ENCODE data around the gene VAT1L.

VAT1L gene

DNA sequence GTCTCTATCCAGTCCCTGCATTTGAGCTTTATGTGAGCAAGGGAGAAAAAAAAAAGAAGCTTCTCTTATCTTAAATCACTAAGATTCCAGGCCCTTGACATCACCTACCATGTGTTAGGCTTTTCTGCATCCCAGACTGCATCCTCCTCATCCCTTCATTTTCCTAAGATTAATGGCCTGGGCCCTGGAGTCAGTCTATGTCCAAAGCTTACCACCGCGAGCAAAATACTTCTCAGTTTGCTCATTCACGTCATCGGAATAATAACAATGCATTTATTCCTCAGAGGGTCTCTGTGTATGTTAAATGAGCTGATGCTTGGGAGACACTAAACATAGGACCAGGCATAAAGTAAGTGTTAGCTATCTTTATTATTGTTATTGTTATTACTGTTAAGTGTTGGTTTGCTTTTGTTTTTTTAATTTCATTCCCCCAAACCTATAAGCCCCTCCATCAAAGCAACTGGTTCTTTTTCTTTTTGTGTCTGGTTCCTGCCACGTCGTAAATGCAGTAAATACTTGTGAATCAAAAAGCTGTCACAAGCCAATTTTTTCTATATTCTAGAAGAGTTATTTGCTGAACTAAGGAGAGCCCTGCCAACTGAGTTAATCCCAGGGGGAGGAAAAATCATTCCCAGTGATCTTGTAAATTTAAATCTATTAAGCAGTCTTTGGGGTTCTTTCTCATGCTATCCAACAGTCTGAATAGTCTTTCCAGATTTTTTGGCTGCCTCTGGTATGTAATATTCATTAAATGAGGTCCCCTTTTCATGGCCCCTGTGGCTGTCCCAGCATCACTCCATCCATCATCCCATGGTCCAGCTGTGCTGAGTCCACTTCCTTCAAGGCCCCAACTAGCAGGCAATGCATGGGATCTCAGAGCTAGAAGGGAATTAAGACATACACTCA lies 46.5 kb downstream of the VAT1L start:
- DNase-seq (ENCODE audit: low read depth): peak; percentile 79

DNA sequence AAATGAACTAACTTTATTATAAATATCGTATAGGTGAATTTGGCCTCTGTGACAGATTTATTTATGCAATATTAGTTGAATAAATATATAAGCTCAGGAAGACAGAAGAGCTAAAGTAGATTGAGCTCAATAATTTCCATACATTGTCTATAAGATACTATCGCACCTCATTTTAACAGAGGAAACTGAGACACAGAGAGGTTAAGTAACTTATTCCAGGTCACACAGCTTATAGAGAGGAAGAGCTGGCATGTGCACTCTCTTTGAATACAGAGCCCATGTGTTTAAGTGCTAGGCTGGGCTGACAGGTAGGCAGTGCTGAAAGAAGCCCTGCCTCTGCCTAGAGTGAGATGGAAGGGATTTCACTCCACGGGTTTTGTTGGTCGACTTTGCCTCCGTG lies 48.4 kb downstream of the VAT1L start:
- no peak for DNase-seq (ENCODE audit: low read depth)

DNA sequence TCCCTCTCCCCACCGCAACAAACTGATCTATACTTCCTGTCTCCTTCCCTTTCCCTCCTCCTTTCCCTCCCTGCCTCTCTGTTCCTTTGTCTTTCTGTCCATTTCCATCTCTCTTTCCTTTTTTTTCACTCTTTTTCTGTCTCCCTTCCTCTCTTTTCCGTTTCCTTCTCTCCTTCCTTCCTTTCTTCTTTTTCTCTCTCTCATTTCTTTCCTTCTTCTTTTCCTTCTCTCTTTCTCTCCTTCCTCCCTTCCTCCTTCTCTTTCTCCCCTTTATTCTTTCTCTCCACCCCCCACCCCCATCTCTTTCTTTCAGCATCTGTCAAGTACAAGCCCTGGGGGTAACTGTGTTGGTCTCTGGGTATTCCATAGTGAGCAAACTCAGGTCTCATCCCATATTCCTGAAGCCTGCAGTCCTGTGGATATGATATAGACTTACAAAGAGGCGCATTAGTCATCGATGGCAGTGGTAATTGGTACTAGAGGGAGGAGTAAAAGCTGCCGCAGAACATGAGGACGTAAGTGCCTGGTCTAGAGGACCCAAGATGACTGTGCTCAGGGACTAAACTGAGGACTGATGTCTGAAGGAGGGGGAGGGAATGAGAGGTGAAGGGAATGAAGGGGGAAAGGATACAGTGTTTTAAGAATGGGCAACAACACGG lies 50.4 kb downstream of the VAT1L start:
- DNase-seq (ENCODE audit: low read depth): no peak

DNA sequence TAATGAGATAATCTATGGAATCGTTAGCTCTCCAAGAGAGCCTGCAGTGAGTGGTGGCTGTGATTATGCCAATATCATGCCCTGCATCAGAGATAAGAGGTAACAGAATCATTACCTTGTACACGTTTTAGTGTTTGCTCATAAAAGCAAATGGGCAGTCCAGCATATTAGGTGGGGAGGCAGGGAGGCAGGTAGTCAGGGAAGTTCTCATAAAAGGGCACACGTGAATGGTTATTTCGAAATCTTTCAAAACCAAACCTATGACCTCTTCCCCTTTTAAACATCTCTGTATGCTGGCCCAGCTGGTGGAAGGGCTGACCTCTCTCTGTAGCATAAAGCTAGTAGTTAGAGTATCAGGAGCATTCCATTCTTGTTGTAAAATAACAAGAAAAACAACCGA lies 51.7 kb downstream of the VAT1L start:
- DNase-seq (ENCODE audit: low read depth): no peak

DNA sequence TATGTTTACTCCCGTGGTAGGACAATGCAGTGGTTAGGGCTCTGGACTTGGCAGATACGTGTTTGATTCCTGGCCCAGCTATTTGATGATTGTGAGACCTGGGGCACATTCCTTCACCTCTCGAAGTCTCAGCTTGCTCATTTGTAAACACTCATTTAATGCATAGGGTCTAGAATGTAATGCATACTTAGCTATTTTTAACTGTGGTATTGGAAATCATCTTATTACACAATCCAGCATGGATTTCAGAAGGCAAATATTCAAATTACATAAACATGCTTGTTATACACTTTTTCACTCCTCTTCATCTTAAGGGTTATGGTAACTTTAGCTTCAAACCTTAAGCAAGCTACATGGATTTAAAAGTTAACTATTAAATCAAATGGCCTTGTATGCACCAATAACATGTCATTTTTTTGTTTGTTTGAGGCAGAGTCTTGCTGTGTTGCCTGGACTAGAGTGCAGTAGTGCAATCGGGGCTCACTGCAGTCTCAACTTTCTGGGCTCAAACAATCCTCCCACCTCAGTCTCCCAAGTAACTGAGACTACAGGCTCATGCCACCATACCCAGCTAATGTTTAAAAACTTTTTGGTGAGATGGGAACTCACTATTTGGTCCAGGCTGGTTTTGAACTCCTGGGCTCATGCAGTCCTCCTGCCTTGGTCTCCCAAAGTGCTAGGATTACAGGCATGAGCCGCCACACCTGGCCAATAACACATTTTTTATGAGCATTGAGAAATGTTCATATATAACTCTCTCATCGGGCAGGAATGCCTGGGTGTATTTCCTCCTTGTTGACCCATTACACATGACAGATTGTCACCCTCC lies 52.5 kb downstream of the VAT1L start:
- DNase-seq (ENCODE audit: low read depth): no peak

DNA sequence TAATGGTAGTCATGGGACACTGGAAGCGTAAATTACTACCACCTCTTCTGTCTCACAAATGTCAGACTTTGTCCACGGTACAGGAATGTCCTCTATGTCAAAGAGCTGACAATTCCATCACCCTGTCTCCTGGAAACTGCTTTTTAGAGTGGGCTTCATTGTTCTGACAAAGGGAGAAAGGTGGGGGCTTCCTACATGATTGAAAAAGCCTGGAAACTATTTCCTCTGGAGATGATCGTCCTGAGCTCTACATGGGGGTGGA lies 53.1 kb downstream of the VAT1L start:
- DNase-seq (ENCODE audit: low read depth): no peak

DNA sequence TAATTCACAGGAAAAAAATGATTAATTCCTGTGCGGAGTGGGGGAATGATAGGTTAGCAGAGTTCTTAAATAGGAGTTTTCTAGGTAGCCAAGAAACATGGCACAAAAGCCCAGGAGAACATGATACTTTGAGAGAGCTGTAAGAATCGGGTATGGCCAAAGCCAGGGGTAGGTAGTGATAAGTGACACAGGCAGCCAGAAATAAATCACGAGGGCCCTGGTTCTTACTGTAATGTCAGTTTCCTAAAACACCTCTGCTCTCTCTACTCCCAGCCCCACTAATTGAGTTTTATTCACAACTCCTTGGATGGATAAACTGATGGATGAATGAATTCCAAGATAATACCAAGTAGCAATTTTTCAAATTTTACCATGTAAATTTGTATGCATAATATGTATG lies 54.1 kb downstream of the VAT1L start:
- no peak for DNase-seq (ENCODE audit: low read depth)

DNA sequence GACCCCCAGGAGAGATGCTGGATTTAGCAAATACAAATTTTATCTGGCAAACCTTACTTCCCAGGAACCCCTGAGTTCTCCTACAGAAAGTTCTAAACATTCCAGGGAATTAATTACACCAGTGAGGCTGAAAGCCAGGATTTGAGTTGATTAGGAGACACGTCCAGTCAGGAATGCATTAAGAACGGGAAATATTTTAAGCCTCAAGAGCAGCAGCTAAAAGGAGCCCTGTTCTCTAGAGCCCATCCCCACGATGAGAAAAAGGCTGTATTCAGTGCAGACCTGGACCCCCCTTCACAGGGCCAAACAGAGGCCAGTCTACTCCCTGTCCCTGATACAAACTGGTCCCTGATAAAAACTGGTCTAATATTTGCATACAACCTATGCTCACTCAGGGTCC lies 55.0 kb downstream of the VAT1L start:
- DNase-seq (ENCODE audit: low read depth): no peak

DNA sequence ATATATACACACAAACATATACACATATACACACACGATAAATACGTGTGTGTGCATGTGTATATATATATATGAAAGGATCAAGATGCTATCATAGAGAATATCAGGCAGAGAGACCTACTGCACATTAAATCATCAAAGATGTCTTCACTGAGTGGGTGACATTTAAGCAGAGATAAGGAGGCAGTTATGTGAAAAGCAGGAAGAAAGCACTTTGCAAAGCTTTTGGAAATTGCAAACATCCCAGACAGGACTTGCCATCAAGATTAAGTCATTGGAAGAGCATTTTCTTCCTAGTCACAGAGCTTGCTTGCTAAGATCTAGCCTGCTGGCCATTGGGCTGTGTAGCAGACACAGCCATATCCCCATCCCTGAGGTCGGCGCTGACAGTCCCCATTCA lies 56.4 kb downstream of the VAT1L start:
- DNase-seq (ENCODE audit: low read depth): no peak

DNA sequence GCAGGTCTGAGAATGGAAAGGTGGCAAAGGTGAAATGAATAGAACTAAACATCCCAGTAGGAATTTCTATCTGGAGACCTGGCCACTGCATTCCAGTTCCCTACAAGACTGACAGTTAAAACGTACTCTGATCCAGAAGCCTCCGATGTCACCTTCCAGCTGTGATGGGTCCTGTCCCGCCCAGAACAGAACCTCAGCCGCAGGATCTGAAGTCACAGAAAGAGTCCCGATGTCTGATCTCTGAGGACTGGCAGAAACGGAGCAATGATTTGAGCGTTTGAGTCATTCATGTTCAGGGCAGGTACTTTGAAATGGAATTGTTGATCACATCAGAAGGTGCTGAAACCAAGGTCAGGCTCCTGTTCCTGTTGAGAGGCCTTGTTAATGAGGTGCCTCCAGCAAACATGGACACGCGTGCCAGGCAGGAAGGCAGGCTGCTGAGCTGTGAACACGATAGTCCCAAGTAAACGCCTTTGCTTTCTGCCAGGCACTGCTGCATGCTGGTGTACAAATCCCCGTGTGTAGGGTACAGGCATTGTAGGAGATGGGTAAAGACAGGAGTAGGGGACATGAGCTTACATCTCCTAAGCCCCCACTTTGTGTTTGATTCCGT lies 61.4 kb downstream of the VAT1L start:
- DNase-seq (ENCODE audit: low read depth): no peak

DNA sequence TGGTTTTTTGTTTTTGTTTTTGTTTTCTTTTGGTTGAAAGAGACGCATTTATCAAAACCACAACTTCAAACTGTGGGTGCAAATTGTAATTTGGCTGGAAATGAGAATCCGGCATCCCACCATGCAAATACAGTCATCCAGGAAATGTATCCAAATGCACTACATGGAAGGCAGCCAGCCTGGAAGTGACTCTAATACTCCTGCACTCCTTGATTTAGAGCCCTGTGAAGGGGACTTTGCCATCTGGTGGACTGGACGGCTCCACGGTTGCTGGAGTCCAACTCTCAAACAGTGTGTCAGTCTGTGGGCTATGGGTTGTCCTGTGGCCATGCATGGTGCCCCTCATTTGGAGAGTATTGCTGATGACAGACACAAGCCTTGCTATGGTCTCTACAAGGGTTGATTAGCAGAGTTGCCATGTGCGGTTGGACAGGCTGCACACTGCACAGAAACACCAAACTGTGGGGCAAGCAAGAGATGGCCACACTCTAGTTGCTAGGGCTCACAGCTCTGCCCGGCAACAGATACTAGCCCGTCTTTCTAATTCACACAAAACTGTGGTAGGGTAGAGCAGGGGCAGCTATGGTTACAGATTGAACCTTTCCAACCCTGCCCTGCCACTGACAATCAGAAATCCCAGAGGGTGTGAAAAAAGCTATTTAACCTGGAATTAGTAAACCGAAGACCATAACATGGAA lies 62.4 kb downstream of the VAT1L start:
- no peak for DNase-seq (ENCODE audit: low read depth)

DNA sequence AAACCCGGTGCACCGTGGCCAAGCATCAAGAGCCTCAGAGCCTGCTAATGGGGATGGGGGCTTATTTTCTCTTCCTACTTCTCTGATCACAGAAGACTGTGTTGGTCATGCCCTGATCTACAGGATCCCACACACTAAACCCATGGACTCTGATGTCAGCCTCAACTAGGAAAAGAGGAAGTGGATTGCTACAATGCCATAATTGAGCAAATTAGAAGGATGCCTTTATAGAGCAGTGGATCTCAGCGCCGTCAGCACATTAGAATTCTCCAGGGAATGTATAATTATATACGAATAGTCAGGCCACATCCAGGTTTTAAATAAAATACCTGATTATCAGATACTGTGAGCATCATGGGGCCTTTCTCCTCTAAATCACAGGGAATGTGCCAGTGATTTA lies 64.8 kb downstream of the VAT1L start:
- no peak for DNase-seq (ENCODE audit: low read depth)

DNA sequence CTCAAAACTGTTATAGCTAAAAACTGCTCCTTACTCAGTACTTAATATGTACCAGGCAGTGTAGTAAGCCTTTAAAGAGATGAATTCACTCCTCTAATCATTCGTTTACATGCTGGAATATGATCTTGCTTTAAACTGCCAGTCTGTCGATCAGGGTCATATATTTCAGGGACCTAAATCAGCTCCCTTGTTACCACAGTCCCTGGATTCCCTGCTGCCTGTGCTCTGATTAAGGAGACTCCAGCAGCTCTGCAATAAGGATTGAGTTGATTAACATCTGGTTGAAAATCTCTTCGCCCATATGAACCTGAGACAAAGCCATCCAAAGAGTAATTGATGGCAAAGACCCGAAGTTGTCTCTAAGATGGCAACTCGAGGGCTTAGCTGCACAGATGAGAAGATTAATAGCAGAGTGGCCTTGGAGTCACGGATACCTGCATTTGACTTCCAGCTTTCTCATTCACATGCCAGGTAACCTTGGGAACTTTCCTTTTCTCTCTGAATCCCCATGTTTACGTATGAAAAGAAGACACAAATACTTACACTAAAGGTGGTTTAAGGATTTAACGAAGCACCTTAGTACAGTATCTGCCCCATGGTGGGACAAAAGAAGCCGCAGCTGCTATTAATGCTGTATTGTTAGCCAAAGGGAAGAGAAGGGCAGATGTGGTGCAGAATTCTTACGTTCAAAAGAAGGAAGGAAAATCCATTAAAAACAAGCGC lies 68.2 kb downstream of the VAT1L start:
- no peak for DNase-seq (ENCODE audit: low read depth)

DNA sequence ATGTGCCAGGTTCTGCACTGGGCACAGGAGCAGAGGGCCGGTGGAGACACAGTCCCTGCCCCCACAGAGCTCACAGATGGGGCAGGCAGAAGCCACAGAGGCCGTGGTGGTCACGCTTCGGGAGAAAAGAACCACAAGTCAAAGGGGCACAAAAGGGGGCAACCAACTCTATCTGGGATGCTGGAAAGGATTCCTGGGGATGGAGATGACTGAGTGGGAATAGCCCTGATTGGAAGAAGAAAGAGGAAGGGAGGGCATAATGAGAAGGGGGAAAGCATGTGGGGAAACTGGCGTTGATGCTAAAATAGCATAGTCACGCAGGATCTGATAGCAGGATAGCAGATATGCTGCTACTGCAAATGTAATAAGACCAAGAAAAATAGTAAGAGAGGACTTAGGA lies 69.7 kb downstream of the VAT1L start:
- DNase-seq (ENCODE audit: low read depth): no peak

DNA sequence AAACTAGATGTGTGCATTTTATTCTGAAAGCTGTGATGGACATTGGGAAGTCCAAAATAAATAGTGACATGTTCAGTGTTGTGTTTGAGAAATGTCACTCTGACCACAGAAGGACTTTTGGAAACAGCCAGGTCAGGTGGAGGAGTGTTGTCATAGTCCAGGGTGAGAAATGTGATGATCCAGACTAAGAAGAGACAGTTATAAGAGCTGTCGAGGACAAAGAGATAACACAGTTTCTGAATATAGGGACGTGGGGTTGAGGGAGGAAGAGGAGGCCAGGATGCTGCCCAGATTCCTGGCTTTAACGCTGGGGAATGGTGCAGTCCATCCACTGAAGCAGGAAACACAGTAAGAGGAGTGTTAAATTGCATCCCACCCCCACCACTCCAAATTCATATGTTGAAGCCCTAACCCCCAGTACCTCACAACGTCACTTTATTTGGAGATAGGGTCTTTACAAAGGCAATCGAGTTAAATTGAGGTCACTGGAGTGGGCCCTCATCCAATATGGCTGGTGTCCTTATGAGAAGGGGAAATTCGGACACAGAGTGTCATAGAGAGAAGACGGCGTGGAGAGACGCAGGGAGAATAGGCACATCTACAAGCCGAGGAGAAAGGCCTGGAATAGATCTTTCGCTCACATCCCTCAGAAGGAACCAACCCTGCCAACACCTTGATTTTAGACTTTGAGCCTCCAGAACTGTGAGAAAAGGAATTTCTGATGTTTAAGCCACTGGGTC lies 71.3 kb downstream of the VAT1L start:
- no peak for DNase-seq (ENCODE audit: low read depth)

DNA sequence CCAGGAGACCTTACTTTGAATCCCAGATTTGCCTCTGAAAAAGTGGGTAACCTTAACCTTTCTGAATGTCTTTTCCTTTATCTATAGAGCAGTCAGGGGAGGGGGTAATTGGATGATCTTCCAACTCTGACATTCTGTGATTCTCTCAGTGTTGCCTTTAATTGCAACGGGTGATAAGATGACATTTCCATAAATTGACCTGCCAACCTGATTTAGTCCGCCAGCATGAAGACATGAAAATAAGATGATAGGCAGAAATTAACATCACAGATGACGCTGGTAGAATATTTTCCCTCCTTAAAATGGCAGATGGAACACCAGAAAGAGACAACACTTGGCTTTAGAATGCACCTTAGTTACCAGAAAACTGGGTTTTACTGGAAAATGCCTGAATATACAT lies 72.6 kb downstream of the VAT1L start:
- DNase-seq (ENCODE audit: low read depth): no peak

DNA sequence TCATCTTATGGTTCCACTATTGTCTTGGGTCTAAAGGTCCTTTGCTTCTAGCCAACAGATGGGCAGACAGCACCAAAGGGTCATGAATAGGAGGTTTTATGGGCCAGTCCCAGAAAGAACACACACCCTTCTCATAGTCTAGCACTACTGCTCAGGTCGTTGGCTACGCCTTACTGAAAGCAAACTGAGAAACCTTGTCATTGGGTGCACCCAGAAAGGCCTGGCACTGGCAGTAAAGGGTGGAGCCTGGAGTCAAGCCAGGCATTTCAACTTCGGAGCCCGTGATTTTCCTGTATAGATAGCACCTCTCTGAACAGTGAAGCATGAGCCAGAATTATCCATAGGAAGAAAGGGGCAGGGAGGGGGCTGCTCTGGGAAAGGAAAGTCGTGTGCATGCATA lies 74.9 kb downstream of the VAT1L start:
- no peak for DNase-seq (ENCODE audit: low read depth)

DNA sequence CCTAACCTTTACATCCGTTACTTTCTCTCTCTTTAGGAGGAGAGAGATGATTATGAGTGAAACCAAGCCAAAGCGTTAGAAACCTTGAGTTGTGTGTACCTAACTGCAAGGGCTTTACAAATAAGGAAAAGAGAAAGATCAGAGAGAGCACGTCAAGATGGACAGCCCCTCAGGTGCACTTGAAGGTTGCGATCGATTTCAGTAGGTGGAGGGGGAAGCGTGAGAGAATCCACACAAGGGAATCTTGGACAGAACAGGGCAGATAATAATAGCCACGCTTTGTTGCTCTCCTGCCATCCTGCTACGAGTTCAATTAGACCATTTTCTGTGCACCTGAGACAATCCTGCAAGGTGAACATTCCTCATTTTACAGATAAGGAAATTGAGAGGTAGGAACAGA lies 78.4 kb downstream of the VAT1L start:
- DNase-seq (ENCODE audit: low read depth): no peak

DNA sequence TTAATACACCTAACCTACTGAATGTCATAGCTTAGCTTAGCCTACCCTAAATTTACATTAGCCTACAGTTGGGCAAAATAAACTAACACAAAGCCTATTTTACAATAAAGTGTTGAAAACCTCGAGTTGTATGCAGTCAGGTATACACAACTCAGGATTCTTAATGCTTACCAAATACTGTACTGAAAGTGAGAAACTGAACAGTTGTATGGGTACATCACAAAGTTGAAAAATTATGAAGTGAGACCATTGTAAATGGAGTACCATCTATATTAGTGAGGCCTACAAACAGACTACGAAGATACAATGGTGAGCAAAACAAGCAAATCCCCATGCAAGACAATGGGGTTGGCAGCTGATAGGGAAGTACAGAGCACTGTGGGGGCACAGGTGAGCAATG lies 79.7 kb downstream of the VAT1L start:
- no peak for DNase-seq (ENCODE audit: low read depth)

DNA sequence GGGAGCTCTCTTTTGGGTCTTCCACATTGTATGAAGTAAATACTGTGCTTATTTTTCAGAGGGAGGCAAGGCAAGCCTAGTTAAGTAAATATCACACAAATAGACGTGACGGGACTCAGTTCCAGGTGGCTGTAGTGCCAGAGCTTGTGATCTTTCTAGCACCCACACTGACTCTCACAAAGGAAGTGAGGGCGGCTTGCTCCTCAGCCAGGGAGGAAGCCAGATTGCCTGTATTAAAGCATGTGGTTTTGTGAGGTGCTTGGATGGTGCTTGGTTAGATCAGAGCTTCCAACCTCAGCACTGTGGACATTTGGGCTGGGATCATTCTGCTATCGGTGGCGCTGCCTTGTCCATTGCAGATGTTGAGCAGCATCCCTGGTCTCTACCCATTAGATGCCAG lies 80.1 kb downstream of the VAT1L start:
- DNase-seq (ENCODE audit: low read depth): no peak
